DOHH2 (cell line): ENCODE results near the gene HECTD1.

Source experiments
- EZH2phosphoT487 ChIP-seq: fragments of 200-600 bp; sonication (generic); IDR thresholded peaks from 2 replicates; pipeline ENCODE4 v1.6.1; 2017; ENCODE audit warnings: borderline replicate concordance, mild to moderate bottlenecking, antibody characterized with exemption, low read length, moderate library complexity, mixed read lengths
- TF ChIP-seq, protein P1 (sequence below): fragments of 200-600 bp; sonication (generic); IDR thresholded peaks from one replicate; pipeline ENCODE4 v1.5.1; 2014; ENCODE audit warnings: antibody characterized with exemption, mild to moderate bottlenecking, low read depth, low read length; ENCODE audit not compliant: poor library complexity, severe bottlenecking

DNA sequence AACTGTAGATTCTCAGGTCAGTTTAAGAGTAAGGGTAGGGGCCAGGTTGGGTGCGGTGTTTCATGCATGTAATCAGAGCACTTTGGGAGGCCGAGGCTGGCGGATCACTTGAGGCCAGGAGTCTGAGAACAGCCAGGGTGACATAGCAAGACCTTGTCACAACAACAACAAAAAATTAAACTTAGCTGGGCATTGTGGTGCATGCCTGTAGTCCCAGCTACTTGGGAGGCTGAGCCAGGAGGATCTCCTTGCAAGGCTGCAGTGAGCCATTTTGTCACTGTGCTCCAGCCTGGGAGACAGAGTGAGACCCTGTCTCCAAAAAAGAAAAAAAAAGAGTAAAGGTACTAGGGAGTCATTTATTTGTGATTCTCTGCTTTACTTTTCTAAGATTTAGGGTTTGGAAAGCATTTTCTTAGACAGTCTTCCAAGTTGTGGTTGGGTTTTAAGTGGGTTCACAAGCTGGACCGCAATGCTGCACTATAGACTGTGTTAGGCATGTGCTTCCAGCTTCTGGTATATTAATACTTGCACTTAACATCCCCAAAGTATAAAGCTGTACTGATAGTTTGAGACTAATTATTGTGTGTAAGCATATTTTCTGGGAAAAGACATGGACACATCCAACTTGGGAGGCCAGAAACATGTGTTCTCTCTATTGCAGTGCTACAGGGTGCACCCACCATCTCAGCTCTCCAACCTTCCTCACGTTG, 49.1 kb upstream of the HECTD1 start:
- TF ChIP-seq, protein P1, sequence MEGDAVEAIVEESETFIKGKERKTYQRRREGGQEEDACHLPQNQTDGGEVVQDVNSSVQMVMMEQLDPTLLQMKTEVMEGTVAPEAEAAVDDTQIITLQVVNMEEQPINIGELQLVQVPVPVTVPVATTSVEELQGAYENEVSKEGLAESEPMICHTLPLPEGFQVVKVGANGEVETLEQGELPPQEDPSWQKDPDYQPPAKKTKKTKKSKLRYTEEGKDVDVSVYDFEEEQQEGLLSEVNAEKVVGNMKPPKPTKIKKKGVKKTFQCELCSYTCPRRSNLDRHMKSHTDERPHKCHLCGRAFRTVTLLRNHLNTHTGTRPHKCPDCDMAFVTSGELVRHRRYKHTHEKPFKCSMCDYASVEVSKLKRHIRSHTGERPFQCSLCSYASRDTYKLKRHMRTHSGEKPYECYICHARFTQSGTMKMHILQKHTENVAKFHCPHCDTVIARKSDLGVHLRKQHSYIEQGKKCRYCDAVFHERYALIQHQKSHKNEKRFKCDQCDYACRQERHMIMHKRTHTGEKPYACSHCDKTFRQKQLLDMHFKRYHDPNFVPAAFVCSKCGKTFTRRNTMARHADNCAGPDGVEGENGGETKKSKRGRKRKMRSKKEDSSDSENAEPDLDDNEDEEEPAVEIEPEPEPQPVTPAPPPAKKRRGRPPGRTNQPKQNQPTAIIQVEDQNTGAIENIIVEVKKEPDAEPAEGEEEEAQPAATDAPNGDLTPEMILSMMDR, result no peak
- no peak for TF ChIP-seq EZH2phosphoT487
